ENCODE data around the gene CPEB4. TPM values are rescaled to one million over a fixed set of nuclear protein-coding genes. Genes with fewer than 3 reads are reported as not detected.

Gene CPEB4
- total RNA-seq, 1 donor from 2014 or later: 36.6 TPM

DNA sequence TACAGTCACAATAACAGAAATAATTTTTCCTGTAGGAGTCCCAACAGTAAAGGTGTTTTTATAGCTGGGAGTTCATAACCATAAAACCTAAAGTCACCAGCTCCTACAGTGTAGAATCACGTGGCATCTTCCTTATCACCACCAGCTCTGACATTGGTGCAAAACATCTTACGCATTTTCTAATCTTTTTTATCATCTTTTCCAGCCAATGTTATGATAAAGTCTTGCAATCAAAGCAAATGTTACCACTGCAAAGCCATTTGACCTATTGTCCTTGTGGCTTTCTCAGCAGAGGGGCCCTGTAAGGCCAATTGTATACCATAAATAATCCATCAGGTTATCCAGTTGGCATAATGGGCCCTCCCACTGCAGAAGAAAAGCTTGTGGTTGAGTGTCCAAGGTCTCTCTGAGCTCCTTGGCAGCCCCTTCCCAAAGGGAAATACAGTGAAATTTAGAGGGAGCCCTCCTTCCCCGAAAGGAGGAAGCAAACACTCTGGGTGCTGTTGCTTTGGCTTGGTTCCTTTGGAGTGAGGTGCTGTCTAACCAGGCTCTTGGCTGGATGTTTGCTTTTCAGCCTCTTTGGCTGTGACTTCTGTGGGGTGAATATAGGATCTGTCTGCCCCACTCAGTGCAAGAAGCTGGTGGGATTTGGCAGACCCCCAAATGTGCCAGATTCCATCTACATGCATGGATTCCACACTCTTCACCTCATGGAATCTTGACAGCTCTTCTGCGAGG is 29.3 kb upstream of the CPEB4 start:
- DNase-seq: no peak

DNA sequence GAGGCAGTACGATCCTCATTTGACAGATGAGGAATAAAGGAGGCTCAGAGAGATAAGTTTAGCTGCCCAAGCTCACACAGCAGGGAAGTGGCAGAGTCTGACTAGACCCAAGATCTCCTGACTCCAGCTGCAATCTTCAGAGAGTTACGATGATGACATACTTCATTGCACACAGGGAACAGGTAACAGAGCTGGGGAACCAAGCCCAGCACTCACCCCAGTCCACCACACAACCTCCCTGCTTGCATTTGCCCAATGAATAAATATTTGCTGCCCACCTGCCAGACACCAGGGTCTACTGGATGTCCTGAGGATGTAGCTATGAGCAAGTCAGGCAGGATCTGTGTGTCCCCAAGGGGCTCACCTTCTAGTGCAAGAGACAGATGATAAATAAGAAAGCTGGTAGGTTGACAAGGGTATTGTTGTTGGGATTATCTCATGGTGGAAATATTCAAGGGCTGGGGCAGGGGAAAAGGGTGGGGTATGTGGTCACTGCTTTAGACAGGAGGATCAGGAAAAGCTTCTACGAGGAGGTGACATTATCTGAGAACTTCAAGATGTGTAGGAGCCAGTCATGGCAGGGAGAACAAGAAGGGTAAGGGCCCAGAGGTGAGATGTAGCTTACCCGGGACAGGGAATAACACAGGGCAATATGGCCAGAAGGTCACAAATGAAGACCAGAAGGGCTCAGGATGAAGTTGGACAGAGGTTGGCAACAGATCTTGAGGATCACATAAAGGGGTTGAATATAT is 28.6 kb upstream of the CPEB4 start:
- no peak for DNase-seq

DNA sequence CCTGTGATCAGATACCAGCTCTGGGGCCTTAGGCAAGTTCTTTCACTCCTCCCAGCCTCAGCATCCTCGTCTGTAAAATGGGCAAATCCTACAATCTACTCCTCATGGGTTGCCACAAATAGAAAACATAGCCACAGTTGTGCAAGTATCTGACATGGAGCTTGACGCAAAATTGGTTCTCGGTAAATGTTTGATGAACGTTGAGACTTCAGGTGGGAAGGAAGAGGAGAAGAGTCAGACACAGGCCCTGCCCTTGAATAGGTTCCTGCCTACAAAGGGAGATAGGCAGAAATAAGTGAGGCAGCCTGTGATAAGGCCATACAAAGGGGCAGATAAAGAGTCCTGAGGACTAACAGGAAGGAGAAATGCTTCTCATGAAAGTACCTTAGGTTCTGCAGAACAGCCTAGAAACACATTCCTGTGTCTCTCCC is 26.1 kb upstream of the CPEB4 start:
- no peak for DNase-seq

DNA sequence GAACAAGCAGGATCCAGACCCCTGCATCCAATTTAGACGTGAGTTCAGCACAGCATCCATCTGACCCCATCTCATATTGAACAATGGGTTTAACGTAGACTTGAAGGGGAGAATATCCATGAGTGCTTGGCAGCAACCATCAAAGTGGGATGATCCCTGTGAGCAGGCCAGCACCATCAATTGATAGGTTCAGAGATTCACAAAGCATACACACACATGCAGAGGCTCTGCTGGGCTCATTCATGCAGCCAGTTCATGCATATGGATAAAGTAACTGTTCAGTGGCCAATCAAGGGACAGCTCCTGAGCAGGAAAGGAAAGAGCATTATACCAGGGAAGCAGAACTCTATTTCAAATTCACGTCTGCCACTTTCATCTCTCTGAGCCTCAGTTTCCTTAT is 24.8 kb upstream of the CPEB4 start:
- DNase-seq: no peak

DNA sequence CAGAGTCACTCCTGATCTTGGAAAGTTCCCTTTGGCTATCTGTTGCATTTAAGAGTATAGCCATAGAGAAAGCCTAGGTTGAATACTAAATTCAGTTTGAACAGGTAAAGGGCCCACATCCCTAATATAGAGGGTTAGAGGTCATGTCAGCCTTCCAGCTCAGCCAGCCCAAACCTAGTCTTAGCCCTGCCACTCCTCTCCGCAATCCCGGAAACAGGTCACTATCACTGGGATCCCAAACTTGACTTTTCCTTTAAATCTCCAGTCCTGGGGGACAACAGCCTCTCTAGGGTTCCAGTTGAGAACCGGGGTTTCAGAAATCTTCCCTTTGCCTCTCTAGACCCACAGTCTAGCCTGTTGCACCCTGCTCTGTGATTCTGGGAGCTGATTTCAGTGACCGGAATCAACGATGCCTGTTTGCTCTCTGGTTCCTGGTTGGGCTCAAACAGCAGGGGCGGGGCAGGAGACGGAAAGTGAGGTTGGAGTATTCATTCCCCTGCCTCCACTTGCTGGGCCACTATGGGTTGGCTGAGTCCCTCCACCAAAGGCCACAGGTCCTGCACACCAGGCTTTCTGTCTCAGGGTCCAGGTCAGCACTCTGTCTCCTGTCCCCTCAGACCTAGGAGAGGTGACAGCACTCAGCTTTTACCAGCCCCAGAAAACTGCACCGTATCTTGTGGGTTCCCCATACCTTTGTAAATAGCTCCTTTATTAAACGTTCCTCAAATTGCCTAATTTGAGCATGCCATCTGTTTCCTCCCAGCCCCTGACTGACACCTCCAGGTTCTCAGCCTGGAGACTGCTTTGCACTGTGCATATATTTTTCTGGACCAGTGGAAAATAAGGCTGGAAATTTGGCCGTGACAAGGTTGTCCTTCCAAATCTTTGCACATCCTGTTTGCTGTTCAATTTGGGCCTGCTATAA is 23.8 kb upstream of the CPEB4 start:
- no peak for DNase-seq

DNA sequence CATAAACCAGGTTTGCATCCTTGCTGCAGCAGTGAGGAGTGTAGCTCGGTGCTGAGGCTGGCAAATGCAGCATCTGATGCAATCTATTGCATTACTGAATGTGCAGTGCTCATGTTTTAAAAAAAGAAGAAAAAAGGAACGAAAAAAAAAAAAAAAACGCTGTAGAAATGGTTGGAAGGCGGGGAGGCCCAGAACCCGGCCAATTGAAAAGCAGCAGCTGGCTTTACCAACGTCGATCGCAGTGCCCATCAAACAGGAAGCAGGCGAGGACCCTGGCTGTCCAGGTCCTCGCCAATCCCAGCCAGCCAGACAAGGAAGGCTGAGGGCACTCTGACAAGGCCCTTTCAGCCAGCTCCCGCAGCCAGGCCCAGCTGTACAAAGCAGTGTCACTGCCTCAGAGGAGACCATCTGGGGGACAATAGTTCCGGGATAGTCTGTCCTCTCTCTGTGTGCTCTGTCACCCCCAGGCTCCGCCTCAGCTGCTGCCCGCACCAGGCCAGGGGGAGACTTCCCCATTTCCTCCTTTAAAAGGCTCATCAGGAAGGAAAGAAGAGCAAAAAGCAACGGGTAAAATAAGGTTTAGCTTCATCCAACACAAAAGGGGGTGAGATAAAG is 21.8 kb upstream of the CPEB4 start:
- DNase-seq: no peak

DNA sequence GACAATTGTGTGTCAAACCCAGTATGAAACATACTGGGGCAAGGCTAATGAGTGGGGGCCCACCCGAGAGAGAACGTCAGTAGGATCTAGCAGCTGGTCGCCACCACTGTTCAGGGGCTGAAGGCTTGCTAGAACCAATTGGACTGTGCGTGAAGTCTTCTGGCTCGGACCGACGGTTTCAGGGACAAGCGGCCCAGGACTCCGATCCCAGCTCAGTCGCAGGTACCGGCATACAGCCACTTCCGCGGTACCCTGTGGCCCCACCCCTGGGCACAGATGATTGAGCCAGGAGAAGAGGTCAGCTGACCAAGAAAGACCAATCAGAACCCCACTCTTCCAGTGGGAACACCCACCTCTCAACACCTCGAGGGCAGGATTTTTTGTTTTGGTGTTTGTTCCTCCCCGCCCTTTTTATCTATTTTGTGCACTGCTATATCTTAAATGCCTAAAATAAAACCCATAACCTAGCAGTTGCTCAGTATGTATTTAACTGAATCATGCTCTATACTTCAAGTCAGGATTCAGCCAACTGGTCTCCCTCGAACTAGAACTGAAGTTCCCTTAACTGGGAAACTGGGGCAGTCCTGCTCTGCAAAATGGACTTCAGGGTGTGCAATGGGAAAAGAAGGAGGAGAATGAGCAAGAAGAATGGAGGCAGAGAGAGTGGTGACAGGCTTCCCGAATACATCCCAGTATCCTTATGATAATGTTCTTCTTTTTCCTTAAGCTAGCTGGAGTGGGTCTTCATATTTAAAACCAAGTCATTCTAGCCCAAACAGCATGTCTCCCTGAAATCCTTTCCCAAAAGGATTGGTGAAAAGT is 21.1 kb upstream of the CPEB4 start:
- no peak for DNase-seq

DNA sequence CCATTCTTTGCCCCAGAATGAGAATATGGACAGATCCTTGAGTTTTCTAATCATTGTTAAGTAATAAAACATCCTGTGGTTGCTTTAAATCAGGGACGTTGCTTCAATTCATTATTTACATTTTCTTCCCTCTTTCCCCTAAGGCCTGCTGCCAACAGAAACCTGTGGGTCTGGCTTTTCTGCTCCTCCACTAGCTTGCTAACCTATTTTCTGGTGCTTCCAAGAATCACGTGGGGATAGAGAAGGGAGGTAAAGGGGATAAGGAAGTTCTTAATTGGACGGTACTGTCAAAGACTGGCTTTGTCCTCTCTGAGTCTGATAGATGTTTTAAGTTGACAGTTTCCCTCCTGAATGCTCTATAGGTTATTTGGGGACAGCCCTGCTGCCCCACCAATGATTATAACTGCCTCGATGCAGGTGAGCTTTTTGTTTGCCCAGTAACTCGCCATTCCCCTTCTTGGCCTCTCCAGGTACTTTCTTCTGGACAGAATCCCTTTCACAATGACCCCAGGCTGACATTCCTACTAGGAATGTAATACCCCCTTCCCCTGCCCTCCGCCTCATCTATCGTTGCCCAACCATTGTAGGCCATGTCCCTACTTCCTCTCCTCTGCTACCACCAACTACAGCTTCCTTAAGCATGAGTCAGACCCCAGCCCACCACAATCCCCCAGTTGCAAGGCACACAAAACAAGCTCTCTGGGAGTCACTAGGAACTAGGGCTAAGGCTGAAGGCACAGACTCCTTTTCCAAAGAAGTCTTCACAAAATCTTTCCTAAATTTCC is 19.9 kb upstream of the CPEB4 start:
- peak; percentile 33 for DNase-seq

DNA sequence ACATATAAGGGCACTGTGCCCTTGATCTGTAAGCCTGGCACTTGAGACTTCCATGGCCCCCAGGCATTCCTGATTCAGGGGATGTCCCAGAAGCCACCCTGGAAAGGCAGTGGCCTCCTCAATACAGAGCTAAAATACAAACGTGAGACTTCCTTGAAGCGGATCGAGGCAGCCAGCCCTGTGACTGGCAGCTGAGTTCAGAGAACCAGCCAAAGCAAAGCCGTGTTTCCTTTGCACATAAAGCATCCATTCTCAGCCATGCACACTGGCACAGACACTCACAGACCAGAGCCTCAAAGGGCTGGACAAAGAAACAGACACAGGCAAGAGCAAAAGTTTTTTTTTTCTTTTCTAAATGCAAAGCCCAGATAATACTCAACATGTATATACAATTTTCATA is 18.8 kb upstream of the CPEB4 start:
- no peak for DNase-seq

DNA sequence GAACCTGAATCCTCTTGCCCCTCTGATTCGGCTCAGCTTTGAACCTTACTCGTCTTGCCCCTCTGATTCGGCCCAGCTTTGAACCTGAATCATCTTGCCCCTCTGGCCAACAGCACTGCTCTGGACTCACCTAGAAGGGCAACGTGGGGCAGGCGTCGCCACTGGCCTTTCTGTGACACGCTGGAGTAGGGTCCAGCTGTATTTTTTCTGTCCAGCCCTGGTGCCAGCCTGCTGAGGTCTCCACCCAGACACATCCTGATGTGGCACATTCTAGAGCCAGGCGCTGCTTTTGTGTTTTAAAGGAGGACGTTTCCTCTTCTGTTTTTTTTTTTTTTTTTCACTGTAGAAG is 15.2 kb upstream of the CPEB4 start:
- DNase-seq: no peak

DNA sequence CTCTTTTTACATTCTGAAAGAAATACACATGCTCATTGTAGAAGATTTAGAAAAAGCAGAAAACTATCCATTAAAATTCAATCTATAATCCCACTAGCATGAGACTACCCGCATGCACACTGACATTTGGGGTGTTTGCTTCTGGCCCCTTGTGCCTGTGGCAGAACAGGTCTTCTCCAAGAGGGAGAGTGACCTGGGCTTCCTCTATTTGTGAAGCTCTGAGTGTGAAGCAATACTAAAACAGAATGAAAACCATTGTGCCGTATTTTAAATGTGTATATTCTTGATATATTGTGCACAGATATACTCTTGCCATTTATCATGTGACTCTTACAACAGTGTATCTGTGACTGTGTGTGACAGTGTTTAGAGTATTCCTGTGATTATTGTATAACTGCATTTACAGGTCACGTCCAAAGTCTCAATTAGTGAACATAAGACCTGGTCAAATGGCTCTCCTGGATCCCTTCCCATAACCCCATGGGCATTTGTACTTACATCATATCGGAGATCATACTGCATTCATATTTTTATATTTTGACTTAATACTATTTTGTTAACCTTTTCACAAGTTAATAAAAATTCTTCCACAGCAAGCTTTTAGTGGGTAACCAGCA is 14.7 kb upstream of the CPEB4 start:
- no peak for DNase-seq

DNA sequence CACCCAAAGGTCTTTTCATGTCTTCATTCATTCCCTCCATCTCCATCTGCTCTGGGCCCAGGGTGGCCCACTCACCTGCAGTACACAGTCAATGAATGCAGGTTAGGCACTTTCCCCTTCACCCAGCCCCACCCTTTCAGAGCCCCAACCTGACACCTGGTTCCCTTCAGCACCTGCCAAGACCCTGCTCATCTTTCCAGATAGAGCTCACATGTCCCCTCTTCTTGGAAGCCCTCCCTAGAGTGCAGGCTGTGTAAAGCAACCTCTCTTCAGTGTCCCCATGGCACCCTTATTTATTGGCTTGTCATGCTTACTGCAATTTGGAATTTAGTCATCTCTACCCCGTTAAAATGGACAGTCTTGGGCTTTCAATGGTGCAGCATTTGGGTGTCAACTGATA is 13.0 kb upstream of the CPEB4 start:
- DNase-seq: no peak

DNA sequence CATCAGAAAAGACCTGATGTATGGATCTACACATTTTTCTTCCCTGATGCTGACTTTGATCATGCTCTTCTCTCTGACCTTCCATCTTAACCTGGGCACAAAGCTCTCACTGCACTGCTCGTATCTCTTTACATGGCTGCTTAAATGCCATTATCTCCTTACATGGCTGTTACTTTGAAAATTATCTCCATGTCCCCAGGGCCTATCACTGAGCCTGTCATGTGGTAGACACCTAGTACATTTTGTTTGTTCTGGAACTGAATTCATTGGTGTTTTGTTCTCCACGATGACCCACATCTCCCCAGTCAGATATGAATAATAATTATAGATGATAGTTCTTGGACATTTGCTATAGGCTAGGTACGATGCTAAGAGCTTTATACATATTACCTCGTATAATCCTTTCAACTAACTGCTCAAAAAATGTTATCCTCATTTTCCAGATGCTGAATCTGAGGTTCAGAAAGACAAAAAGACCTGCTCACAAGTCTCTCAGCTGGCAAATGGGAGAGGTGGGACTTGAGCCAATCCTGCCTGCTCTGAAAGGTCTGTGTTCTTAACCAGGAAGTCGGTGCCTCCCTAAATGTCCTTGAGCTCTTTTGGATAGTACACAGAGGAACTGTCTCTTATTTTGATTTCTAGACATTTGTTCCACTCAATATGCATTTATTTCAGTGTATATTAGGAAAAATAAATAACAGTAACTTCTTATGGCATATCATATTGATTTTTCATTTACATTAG is 9.8 kb upstream of the CPEB4 start:
- no peak for DNase-seq

DNA sequence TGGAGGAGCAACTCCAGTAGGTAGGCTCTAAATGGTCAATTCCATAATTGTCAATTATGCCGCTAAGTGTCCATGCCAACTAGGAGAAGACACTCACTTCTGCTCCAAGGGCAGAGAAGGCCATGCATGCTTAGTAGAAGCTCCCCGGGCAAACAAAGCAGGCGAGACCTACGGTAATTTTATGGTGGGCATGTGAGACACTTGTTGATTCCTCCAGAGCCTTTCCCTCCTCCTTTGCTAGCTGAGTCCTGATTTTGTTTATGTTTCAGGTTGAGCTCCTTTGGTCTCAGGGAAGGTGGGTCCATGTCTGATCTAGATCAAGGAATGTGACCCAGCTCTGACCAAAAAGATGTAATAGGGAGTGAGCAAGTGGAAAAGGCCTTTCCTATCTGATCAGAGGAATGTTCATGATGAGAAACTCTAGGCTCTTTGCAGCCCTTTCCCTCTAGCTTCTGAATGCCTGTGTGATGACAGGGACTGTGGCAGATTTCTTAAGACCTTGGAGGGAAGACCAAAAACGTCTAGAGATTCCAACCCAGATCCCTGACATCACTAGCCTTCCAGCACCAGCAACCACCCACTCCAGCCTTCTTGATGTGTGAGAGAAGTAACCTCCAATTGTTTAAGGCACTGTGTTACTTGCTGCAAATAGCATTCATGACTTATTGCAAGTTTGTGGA is 7.7 kb upstream of the CPEB4 start:
- no peak for DNase-seq

DNA sequence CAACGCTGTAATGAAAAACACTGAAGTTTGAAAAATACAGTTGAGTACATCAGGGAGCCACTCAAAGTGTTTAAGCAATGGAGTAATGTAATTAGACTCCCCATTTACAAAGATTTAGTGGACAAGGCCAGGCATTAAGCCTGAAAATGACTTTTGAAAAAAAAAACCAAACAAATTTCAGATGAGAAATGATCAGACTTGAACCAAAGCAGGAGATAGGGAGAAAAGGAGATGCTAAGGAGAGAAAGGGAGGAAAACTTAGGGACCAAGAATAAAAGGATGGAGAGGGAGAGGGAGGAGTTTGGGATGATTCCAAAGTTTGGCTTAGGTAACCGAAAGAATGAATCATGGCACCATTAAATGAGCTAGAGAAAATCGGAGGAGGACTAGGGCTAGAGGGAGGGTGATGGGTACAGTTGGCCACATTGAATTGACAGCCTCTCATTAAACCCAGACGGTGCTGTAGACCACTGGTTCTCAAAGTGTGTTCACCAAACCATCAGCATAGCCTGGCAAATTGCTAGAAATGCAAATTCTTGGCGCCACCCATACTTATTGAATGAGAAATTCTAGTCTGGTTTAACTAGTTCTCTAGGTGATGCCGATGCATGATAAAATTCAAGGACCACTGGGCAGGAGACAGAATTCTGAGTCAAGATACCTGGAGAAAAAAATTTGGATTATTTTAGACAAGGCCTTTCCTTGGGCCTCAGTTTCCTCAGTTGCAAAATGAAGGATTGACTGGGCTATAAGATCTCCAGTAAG is 6.2 kb upstream of the CPEB4 start:
- no peak for DNase-seq

DNA sequence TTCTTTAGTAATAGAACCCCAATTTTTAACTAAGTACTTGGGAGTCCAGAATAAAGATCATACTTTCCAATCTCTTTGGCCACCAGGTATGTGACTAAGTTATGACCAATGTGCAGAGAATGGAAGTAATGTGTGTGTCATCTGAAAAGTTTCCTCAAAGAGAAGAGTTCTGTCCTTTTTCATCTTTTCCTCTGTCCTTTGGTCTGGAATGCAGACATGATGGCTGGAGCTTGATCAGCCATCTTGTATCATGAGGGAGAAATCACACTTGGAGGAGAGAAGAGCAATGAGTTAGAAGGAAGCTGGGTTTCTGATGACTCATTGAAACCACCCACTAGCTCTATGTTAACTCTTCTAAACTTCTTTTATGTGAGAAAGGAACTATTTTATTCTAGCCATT is 5.5 kb upstream of the CPEB4 start:
- DNase-seq: no peak

DNA sequence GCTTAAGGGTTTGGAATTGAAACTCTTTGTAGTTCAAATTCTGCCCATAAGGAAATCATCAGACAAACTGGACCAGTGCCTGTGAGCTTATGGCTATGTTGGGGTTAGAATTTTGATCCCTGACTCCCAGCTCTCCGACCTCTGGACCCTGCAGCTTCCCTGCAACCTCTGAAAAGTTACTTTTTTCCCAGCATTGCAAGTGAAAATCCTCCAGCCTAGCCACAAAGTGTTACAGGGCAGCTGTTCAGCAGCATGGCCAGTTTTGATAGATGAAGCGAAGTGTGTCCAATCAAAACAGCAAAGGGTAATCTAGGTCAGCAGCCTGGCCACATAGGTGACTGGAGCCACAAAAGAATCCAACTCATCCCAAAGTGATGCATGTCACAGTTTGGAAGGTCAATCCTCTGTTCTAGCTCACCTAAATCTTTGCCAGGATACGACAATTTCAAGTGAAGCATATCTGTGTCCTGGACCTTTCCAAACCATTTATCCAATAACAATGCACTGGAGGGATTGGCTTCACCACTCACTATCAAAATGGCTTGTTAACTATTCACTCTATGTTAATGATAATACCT is 4.7 kb upstream of the CPEB4 start:
- DNase-seq: no peak
